Coronary artery (tissue), 2 donors: ENCODE data around the gene PVRIG.
"Not testable (repeated sequence)": the region's sequence is repeated elsewhere in the genome, so short reads cannot be mapped to it uniquely, and the experiment has no call there.

Experiments used
- DNase-seq: peaks from one replicate; pipeline ENCODE4 v3.0.0-alpha.2; 2017; ENCODE audit warnings: low spot score
- H3K27ac ChIP-seq, 2 donors: fragments of 200-600 bp; sonication (generic); one replicate each; pipeline ENCODE4 v1.5.1; 2016 to 2019
- H3K4me3 ChIP-seq: fragments of 200-600 bp; sonication (generic); 2 replicates; pipeline ENCODE4 v1.5.1; 2016; ENCODE audit warnings: mild to moderate bottlenecking, moderate library complexity
- TF ChIP-seq, protein P1 (sequence below): fragments of 200-600 bp; sonication (generic); IDR thresholded peaks from one replicate; pipeline ENCODE4 v1.5.1; 2019; ENCODE audit warnings: antibody characterized with exemption

PVRIG gene

DNA sequence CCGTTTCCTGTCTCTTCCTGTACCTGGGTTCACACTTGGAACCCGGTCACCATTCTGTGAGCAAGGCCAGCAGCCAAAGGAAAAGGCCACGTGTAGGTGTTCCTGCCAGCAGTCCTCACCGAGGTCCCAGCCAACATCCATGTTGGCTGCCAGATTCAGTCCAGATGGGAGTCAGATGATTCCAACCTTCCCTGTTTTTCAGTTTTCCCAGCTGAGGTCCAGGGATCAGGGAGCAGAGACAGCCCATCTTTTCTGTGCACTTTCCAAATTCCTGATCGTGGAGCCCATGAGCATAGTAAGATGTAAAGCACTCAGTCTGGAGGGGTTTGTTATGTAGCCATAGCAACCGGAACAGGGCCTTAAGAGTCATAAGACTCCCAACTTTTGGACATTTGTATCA is 3.9 kb upstream of the PVRIG start:
- no peak overlapping the region for H3K27ac ChIP-seq
- TF ChIP-seq, protein P1, sequence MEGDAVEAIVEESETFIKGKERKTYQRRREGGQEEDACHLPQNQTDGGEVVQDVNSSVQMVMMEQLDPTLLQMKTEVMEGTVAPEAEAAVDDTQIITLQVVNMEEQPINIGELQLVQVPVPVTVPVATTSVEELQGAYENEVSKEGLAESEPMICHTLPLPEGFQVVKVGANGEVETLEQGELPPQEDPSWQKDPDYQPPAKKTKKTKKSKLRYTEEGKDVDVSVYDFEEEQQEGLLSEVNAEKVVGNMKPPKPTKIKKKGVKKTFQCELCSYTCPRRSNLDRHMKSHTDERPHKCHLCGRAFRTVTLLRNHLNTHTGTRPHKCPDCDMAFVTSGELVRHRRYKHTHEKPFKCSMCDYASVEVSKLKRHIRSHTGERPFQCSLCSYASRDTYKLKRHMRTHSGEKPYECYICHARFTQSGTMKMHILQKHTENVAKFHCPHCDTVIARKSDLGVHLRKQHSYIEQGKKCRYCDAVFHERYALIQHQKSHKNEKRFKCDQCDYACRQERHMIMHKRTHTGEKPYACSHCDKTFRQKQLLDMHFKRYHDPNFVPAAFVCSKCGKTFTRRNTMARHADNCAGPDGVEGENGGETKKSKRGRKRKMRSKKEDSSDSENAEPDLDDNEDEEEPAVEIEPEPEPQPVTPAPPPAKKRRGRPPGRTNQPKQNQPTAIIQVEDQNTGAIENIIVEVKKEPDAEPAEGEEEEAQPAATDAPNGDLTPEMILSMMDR = no peak
- no peak for DNase-seq
- no peak overlapping the region for H3K4me3 ChIP-seq

- TF ChIP-seq, protein P1 = peak; percentile 14
- not testable (repeated sequence) for DNase-seq, H3K4me3 ChIP-seq, H3K27ac ChIP-seq
Observed at GRCh38 chr7:100217934-100218333, 1.8 kb upstream of the PVRIG start.

DNA sequence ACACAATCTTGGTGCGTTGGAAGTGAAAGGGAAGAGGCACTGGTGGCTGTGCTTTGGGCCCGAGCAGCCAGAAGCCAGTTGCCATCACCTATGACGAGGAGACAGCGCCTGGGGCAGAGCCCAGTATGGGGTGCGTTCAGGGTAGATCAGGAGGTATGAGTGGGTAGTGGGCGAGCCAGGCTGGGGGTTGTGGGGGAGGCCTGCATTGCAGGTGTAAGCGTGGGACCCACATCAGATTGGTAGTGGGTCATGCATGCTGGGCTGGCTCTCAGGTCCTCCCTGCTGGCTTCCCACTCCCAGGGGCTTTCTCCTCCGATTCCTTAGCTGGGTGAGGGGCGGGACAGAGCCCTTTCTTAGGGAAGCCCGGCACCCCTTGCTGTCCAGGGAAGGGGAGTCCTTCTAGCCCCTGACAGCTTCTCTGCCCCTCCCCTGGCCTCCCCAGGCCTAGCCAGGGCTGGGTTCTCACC is 445 bp upstream of the PVRIG start:
- Histone ChIP-seq H3K4me3 (no peak overlapping the region), H3K27ac (peak overlapping the region in 1 of 2 donors; percentile 11)
- TF ChIP-seq, protein P1 = no peak
- DNase-seq = no peak

GRCh38 chr7:100220586-100221230 is 959 bp downstream of the PVRIG start:
- no peak for DNase-seq
- TF ChIP-seq, protein P1 = no peak
- no peak overlapping the region for H3K4me3 ChIP-seq
- peak overlapping the region in 1 of 2 donors; percentile 43 for H3K27ac ChIP-seq

DNA sequence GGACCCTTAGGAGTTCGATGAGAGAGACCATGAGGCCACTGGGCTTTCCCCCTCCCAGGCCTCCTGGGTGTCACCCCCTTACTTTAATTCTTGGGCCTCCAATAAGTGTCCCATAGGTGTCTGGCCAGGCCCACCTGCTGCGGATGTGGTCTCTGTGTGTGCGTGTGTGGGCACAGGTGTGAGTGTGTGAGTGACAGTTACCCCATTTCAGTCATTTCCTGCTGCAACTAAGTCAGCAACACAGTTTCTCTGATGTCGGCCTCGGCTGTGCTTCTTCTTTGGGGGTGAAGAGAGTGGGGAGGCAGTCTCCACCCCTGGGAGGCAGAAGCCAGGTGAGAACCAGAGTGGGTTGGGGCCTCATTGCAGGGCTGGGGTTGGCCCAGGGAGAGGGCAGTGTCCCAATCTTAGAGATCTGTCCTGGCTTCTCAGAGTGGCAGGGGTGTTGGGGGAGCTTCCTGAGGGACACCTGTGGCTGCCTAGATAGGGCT is 1.5 kb downstream of the PVRIG start:
- peak overlapping the region in 1 of 2 donors; percentile 22 for H3K27ac ChIP-seq
- no peak overlapping the region for H3K4me3 ChIP-seq
- TF ChIP-seq, protein P1 = no peak
- DNase-seq = no peak

- Histone ChIP-seq H3K27ac (peak overlapping the region in 1 of 2 donors; percentile 22), H3K4me3 (no peak overlapping the region)
- no peak for DNase-seq
- TF ChIP-seq, protein P1 = no peak
Observed at GRCh38 chr7:100221767-100222444, 2.2 kb downstream of the PVRIG start.
